Germinal center (tissue), 1 donor: ENCODE results near the gene S100A13.
"Not testable (repeated sequence)": the region's sequence is repeated elsewhere in the genome, so short reads cannot be mapped to it uniquely, and the experiment has no call there.

Source experiments
- DNase-seq: peaks from one replicate; pipeline ENCODE4 v3.0.0; 2012; ENCODE audit warnings: mixed read lengths, low spot score

Gene S100A13

DNA sequence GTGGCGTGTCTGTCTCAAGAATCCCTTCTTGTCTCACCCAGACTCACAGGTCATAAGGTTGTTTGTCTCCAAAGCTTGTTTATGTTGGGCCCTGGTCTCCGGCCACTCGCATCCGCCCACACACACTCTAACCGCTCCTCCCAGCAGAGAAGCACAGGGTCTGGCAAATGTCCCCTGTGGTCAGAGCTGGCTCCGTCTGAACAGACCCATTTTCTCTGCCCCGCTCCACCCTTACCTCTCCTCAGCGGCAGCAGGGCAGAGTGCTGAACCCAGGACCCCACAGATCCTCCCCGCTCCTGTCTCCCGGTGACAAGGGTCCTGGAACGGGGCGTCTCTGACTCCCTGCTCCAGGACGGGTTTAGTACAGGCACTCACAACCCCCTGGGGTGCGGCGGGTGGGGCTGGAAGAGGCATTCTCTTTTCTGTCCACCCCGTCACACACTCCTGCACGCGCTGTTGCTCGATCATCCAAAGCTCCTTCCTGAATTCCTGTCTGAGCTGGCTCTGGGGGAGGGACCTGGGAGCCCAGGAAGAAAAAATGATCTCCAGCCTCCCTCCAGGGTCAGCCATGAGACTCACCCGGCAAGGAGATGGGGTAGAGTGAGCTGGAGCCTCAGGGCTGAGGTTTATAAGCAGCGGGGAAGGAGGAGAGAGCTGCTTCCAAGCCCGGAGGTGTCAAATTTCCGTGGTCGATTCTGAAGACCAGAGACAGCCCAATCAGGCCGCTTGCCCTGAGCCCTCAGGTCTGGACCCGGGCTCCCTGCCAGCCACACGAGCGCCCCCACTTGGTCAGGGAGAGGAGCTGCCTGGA lies at the start of gene S100A13:
Gene S100A13, minus strand, starts transcription at position 602 of the 811 bp plus-strand sequence. CDS start 1,033 bp downstream, outside the sequence.
- peak; percentile 37 for DNase-seq

DNA sequence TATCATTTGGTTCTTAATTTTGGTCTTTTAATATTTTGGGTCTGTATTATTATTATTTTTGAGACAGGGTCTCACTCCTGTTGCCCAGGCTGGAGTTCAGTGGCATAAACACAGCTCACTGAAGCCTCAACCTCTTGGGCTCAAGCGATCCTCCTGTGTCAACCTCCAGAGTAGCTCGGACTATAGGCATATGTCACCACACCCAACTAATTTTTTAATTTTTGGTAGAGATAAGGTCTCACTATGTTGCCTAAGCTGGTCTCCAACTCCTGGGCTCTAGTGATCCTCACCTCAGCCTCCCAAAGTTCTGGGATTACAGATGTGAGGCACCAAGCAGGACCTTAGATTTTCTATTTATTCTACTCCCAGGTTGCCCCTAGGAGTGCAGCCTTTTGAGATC lies 46.2 kb upstream of the S100A13 start:
- no peak for DNase-seq

DNA sequence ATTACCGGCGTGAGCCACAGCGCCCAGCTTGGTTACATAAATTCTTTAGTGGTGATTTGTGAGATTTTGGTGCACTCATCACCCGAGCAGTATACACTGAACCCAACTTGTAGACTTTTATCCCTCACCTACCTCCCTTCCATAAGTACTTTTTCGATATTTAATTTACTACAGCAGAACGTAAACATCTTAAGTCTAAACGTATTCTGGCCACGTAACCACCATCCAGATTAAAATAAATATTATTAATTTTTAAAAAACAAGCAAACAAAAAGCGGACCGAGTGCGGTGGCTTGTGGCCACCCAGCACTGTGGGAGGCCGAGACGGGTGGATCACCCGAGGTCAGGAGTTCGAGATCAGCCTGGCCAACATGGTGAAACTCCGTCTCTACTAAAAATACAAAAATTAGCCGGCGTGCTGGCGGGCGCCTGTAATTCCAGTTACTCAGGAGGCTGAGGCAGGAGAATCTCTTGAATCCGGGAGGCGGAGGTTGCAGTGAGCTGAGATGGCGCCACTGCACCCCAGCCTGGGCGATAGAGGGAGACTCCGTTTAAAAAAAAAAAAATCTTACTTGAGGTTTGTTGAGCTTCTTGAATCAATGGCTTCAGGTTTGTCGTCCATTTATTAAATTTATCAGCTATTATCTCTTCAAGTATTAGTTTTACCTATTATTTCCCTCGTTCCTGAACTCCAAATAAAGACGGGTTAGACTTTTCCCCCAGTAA lies 44.5 kb upstream of the S100A13 start:
- DNase-seq: not testable (repeated sequence)

- peak; percentile 99 for DNase-seq
These were observed 43.7 kb upstream of the S100A13 start, which contains the start of gene ILF2 for GRCh38 chr1:153670859-153671627. ILF2 (minus strand) TSS chr1:153670993; CDS start chr1:153670922, 71 bp downstream.

- DNase-seq: no peak
These were observed 43.1 kb upstream of the S100A13 start for GRCh38 chr1:153670257-153670858.

DNA sequence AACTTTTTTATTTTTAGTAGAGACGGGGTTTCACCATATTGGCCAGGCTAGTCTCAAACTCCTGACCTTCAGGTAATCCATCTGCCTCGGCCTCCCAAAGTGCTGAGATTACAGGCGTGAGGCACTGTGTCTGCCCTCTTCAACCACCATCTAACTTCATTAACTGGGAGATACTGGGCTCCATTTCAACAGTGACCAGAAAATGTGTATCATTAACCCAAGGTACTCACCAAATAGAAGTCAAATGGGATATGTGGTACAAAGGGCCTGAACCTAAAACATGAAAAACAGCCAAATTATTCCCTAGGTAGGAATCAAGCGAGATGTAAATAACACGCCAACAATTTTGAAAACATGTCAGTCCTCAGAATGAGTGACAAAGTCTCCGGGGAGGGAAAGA lies 42.3 kb upstream of the S100A13 start:
- DNase-seq: no peak

DNA sequence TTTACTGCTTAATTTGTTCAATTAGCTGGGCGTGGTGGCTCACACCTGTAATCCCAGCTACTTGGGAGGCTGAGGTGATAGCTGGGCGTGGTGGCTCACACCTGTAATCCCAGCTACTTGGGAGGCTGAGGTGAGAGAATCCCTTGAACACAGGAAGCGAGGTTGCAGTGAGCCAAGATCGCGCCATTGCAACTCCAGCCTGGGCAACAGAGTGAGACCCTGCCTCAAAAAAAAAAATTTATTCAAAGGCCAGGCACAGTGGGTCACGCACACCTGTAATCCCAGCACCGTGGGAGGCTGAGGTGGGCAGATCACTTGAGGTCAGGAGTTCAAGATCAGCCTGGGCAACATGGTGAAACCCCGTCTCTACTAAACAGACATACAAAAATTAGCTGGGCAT lies 41.4 kb upstream of the S100A13 start:
- DNase-seq: not testable (repeated sequence)

GRCh38 chr1:153667439-153667838 lies 40.1 kb upstream of the S100A13 start:
- DNase-seq: no peak

DNA sequence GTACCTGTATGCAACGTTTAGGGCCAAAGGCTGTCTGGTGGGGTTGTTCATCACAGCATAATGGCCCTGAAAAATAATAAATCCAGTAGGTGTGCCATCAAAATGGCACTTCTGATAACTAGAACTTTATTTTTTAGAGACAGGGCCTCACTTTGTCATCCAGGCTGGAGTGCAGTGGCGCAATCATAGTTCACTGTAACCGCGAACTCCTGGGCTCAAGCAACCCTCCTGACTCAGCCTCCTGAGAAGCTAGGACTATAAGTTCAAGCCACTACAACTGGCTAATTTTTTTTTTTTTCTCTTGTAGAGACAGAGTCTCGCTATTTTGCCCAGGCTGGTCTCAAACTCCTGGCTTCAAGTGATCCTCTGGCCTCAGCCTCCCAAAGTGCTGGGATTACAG lies 35.9 kb upstream of the S100A13 start:
- no peak for DNase-seq

DNA sequence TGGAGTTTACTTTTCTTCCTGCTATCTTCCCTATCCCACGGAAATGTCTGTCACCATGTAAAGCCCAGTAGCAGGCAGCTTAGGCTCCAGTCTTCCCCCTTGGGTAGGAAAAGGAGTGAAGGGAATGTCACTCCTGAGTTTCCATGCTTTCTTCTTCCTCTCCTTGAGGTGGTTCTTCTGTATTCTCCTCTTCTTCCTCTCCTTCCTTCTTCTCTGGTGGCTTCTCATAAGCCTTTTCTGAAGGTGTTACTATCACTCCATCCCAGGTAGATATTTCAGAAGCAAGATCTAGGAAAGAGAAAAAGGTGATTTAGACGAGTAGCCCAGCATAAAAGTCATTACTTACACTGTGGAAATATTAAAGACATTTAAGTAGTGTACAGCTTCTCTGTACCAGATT lies 35.0 kb upstream of the S100A13 start:
- no peak for DNase-seq

- no peak for DNase-seq
These were observed 33.9 kb upstream of the S100A13 start for GRCh38 chr1:153661111-153661708.

DNA sequence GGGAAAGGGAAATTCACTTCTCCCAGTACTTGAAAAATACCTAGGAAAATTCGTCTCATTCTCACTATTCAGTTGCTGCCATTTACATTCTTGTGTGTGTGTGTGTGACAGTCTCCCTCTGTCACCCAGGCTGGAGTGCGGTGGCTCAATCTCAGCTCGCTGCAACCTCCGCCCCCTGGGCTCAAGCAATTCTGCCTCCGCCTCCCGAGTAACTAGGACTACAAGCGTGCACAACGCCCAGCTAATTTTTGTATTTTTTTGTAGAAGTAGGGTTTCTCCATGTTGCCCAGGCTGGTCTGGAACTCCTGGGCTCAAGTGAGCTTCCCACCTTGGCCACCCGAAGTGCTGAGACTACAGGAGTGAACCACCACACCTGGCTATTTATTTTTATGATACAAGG lies 32.4 kb upstream of the S100A13 start:
- DNase-seq: no peak

DNA sequence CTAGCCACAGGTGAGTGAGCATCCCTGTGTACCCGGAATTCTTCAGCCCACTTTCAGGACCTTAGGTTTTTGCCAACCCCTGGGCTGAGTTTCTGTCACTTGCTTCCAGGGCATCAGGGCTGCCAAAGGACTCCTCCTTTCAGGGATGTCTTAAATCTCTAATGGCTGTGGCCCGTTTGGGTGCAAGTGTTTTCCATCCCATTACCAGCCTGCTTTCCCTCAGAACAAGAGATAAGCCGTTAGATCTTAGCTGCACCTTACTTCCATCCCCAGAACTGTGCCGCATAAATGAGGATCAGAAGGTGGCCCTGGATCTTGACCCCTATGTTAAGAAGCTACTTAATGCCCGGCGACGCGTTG lies 31.9 kb upstream of the S100A13 start:
- no peak for DNase-seq

DNA sequence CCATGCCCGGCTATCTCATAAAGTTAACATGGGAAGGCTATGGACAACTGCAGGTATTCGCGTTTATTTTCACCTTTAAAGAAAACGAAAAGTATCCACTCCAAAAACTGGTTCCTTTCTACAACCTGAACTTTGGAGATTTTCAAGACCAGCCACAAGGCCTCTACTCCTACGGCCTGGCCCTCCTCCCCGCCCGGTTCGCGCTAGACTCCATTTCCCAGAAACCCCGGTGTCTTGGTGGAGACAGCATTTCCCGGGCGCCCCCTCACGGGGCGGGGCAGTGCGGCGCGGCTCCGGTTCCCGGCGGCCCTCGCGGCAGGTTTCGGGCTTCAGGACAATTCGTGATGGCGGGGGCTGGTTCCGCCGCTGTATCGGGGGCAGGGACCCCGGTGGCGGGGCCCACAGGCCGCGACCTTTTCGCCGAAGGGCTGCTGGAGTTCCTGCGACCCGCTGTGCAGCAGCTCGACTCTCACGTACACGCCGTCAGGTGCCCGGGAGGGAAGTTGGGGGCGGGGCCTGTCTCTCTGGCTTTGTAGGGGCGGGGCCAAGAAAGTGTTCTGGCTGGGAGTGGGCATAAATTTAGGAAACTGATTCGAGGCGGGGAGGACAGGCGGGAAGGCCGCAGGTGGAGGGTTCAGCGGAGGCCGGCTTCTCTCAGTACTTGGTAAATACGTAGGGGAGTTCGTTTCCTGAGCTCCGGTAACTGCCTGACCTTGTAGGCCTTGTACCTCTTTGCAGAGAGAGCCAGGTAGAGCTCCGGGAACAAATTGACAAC lies 31.3 kb upstream of the S100A13 start, which contains the start of gene SNAPIN:
Gene SNAPIN, plus strand, starts transcription at position 304 of the 775 bp plus-strand sequence. Its CDS starts 41 bp downstream, at position 345.
- DNase-seq: peak; percentile 92

GRCh38 chr1:153655333-153655732 lies 28.0 kb upstream of the S100A13 start:
- no peak for DNase-seq

- no peak for DNase-seq
These were observed 25.6 kb upstream of the S100A13 start for GRCh38 chr1:153652805-153653500.

GRCh38 chr1:153651771-153652170 lies 24.5 kb upstream of the S100A13 start:
- DNase-seq: no peak

DNA sequence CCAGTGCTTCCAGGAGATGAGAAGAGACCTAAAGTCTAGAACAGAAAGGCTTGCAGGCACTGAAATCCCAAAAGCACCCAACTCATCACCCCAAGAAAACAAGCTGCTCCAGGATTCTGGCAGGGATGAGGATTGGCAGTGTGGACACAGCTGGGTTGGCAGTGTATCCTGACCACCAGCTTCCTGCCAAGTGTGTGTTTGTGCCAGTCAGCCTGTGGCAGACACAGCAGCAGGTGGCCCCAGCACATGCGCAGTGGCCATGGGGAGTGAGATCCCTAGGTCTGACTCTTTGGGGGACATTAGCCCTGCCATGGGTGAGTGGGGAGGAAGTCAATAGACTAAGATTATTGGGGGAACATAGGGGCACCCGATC lies 22.5 kb upstream of the S100A13 start:
- DNase-seq: no peak

DNA sequence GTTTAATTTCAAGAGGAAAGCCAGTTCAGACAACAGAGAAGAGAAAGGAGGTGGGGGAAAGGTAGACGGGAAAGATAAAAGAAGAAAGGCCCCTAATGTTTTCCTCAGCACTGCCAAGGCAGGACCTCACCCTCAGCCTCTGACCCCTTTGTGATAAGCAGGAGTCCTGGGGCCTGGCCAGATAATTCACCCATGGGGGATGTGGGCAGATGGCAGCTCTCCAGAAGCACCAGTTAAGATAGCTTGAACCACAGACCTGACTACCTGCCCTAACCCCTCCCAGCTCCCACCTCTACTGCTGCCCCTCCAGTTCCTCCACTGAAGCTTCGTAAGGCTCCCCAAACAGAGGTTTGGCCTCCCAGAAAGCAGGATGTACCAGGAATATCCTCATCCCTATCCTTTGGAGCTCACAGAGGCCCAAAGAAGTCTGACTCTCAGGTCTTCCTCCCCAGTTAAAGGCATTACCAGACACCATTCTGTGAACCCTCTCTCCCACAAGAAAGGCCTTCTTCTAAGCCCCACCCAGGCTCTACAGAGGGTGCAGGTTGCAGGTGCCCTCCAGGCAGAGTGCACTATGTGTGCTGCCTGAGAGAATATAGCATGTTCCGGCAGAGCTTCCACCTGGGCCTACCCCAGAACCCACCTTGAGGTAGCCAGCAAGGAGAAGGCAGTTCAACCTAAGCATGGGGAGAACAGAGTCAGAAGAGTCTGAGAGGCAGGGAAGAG lies 22.0 kb upstream of the S100A13 start:
- no peak for DNase-seq
